MM.1S (cell line): ENCODE measurements around the gene FOXL3.

Experiments used
- DNase-seq: peaks from one replicate; pipeline ENCODE4 v3.0.0-alpha.2; 2015
- H2AFZ ChIP-seq: fragments of 300-600 bp; sonication (generic); 2 replicates; pipeline ENCODE4 v1.6.0; 2016; ENCODE audit warnings: antibody characterized with exemption, low read length
- H3F3A ChIP-seq: fragments of 300-600 bp; sonication (generic); 2 replicates; pipeline ENCODE4 v1.6.1; 2016; ENCODE audit warnings: mild to moderate bottlenecking, antibody characterized with exemption, low read length, moderate library complexity, mixed read lengths; ENCODE audit not compliant: insufficient read depth
- H3K27ac ChIP-seq: fragments of 300-600 bp; sonication (generic); 2 replicates; pipeline ENCODE4 v1.5.1; 2016; ENCODE audit warnings: mild to moderate bottlenecking, low read length
- H3K27me3 ChIP-seq: fragments of 300-600 bp; sonication (generic); replicated peaks from 2 replicates; pipeline ENCODE4 v1.6.0; 2016; ENCODE audit warnings: low read length; ENCODE audit not compliant: insufficient read depth
- H3K36me3 ChIP-seq: fragments of 300-600 bp; sonication (generic); replicated peaks from 2 replicates; pipeline ENCODE4 v1.6.1; 2016; ENCODE audit warnings: mild to moderate bottlenecking, low read length, mixed read lengths; ENCODE audit not compliant: insufficient read depth
- H3K4me1 ChIP-seq: fragments of 300-600 bp; sonication (generic); 2 replicates; pipeline ENCODE4 v1.6.1; 2016; ENCODE audit warnings: low read length, mixed read lengths
- H3K4me2 ChIP-seq: fragments of 300-600 bp; sonication (generic); 2 replicates; pipeline ENCODE4 v1.6.0; 2016; ENCODE audit warnings: low read depth, low read length
- H3K4me3 ChIP-seq: fragments of 300-600 bp; sonication (generic); 2 replicates; pipeline ENCODE4 v1.5.1; 2016; ENCODE audit warnings: low read length, mixed read lengths
- H3K79me2 ChIP-seq: fragments of 300-600 bp; sonication (generic); 2 replicates; pipeline ENCODE4 v1.6.1; 2016; ENCODE audit warnings: mixed run types, low read length, mixed read lengths
- H3K9ac ChIP-seq: fragments of 300-600 bp; sonication (generic); 2 replicates; pipeline ENCODE4 v1.6.1; 2016; ENCODE audit warnings: low read length, mixed read lengths
- H3K9me2 ChIP-seq: fragments of 300-600 bp; sonication (generic); replicated peaks from 2 replicates; pipeline ENCODE4 v1.6.1; 2016; ENCODE audit warnings: mild to moderate bottlenecking, low read length, mixed read lengths; ENCODE audit not compliant: insufficient read depth
- H3K9me3 ChIP-seq: fragments of 300-600 bp; sonication (generic); replicated peaks from 2 replicates; pipeline ENCODE4 v1.6.1; 2016; ENCODE audit warnings: mild to moderate bottlenecking, low read length, mixed read lengths; ENCODE audit not compliant: insufficient read depth
- H4K20me1 ChIP-seq: fragments of 300-600 bp; sonication (generic); 2 replicates; pipeline ENCODE4 v1.6.1; 2016; ENCODE audit warnings: mild to moderate bottlenecking, low read length, moderate library complexity, mixed read lengths; ENCODE audit not compliant: insufficient read depth
- EZH2 ChIP-seq: fragments of 300-600 bp; sonication (generic); optimal IDR thresholded peaks from 2 replicates; pipeline ENCODE3; 2017; ENCODE audit warnings: low read depth, mild to moderate bottlenecking, antibody characterized with exemption, low read length, mixed read lengths
- EZH2phosphoT487 ChIP-seq: fragments of 300-600 bp; sonication (generic); IDR thresholded peaks from 2 replicates; pipeline ENCODE4 v1.6.1; 2018; ENCODE audit warnings: antibody characterized with exemption, low read length
- TF ChIP-seq, protein P1 (sequence below): fragments of 300-600 bp; sonication (generic); IDR thresholded peaks from 2 replicates; pipeline ENCODE4 v1.5.1; 2016; ENCODE audit warnings: antibody characterized with exemption, low read length, mixed read lengths

FOXL3 gene

DNA sequence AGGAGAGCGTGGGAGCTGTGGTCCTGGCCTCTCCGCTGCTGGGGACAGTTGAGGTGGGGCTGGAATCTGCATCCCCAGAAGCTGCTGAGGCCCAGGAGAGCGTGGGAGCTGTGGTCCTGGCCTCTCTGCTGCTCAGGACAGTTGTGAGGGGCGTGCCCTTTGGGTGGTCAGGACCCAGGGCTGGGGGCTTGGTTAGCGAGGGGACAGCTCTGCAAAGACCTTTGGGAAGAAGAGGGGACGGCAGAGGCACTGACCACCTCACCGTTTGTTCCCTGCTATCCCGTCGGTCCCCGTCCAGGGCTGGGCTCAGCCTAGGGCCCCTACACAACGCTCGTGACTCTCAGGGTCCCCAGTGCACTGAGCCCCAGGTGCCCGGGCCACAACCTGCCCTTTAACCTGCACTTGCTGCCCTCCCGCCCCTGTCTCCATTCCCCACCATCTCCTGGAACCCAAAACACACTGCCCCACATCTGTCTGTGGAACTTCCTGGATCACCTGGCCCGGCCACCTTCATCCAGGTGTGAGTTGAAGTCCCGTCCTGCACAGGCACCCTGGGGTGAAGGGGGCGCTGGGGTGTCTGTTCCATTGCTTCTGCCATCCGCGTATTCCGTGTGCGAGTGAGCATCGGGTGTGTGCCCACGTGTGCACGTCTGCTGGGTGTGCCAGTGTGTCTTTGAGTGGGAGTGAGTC, 14.1 kb downstream of the FOXL3 start:
- no peak for DNase-seq
- H3K27ac ChIP-seq = no peak overlapping the region
- H3K9ac ChIP-seq = no peak overlapping the region
- no peaks in the 10 kb centered on the region for H3K79me2 ChIP-seq
- H2AFZ ChIP-seq = no peak overlapping the region
- TF ChIP-seq, protein P1, sequence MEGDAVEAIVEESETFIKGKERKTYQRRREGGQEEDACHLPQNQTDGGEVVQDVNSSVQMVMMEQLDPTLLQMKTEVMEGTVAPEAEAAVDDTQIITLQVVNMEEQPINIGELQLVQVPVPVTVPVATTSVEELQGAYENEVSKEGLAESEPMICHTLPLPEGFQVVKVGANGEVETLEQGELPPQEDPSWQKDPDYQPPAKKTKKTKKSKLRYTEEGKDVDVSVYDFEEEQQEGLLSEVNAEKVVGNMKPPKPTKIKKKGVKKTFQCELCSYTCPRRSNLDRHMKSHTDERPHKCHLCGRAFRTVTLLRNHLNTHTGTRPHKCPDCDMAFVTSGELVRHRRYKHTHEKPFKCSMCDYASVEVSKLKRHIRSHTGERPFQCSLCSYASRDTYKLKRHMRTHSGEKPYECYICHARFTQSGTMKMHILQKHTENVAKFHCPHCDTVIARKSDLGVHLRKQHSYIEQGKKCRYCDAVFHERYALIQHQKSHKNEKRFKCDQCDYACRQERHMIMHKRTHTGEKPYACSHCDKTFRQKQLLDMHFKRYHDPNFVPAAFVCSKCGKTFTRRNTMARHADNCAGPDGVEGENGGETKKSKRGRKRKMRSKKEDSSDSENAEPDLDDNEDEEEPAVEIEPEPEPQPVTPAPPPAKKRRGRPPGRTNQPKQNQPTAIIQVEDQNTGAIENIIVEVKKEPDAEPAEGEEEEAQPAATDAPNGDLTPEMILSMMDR = no peak
- TF ChIP-seq EZH2 (no peak), EZH2phosphoT487 (no peak)
- H3K4me2 ChIP-seq = no peak overlapping the region
- no peaks in the 10 kb centered on the region for H3F3A ChIP-seq
- H3K4me3 ChIP-seq = no peak overlapping the region
- H3K9me3 ChIP-seq = no peaks in the 10 kb centered on the region
- no peaks in the 10 kb centered on the region for H3K36me3 ChIP-seq
- no peaks in the 10 kb centered on the region for H4K20me1 ChIP-seq
- no peaks in the 10 kb centered on the region for H3K9me2 ChIP-seq
- H3K4me1 ChIP-seq = no peaks in the 10 kb centered on the region
- no peaks in the 10 kb centered on the region for H3K27me3 ChIP-seq

DNA sequence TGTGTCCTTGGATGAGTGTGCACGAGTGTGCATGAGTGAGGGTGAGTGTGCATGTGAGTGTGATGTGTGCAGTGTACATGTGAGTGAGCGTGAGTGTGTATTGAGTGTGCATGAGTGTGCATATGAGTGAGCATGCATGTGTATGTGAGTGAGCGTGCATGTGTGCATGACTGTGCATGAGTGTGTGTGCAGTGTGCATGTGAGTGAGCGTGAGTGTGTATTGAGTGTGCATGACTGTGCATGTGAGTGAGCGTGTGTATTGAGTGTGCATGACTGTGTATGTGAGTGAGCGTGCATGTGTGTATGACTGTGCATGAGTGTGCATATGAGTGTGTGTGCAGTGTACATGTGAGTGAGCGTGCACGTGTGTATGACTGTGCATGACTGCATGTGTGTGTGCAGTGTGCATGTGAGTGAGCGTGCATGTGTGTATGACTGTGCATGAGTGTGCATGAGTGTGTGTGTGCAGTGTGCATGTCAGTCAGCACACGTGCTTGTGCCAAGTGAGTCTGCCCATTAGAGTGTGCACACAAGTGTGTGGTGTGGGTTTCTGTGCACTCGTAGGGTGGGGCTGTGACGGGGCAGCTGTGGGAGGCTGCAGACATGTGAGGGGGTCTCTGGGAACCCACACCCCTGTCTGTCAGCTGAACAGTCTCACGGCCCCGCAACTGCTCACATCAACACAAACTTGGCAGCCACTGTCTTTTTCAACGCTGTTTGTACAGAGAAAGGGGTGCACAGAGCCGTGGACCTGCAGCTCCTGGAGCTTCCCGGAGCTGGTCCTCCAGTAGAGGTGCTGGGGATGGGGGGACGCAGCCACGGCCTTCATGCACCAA, 14.8 kb downstream of the FOXL3 start:
- Histone ChIP-seq H3K9me3 (no peaks in the 10 kb centered on the region), H3K36me3 (no peaks in the 10 kb centered on the region), H3K9ac (no peak overlapping the region)

DNA sequence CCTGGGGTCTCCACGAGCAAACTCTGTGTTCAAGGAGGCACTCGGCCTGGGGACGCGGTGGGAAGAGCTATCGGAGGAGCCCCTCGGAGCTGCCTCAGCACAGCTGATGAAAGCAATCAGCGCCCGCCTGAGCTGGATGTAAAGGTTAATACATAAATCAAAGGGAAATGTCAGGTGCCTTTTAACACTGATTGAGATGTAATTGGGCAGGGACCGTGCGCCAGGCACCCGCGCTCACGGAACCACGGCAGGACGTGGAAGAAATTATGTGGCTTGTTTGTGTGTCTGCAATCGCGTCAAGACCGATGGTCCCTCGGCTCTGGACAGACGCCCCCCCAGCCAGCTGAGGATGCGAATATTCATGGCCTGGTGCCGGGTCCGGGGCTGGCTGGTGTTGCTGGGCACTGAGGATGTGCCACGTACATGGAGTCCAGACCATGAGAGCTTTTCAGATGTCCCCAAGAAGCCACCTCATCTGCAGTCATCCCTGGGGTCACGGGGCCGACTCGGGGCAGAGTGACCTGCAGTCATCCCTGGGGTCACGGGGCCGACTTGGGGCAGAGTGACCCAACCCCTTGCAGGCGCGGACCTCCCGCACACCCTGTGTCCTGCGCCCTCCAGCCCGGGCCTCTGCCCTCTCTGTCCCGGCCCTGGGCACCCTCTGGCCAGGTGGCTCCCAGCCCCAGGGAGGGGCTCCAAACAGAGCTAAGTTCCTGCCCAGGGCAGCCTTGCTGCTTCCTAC, 15.6 kb downstream of the FOXL3 start:
- H3K4me1 ChIP-seq = no peaks in the 10 kb centered on the region
- no peaks in the 10 kb centered on the region for H3F3A ChIP-seq
- no peaks in the 10 kb centered on the region for H3K9me2 ChIP-seq
- no peaks in the 10 kb centered on the region for H3K9me3 ChIP-seq
- H3K27me3 ChIP-seq = no peaks in the 10 kb centered on the region
- no peak overlapping the region for H3K9ac ChIP-seq
- H4K20me1 ChIP-seq = no peaks in the 10 kb centered on the region
- no peak for DNase-seq
- no peak overlapping the region for H2AFZ ChIP-seq
- no peak for TF ChIP-seq EZH2
- TF ChIP-seq, protein P1 = no peak
- TF ChIP-seq EZH2phosphoT487 = no peak
- H3K4me2 ChIP-seq = no peak overlapping the region
- no peak overlapping the region for H3K4me3 ChIP-seq
- H3K79me2 ChIP-seq = no peaks in the 10 kb centered on the region
- H3K27ac ChIP-seq = no peak overlapping the region
- no peaks in the 10 kb centered on the region for H3K36me3 ChIP-seq

More for the DNA sequence above, 14.8 kb downstream of the FOXL3 start:
- H3F3A ChIP-seq = no peaks in the 10 kb centered on the region
- H3K9me2 ChIP-seq = no peaks in the 10 kb centered on the region
- no peak for DNase-seq
- H3K27ac ChIP-seq = no peak overlapping the region
- H4K20me1 ChIP-seq = no peaks in the 10 kb centered on the region
- TF ChIP-seq EZH2phosphoT487 (no peak), EZH2 (no peak)
- TF ChIP-seq, protein P1 = no peak
- H3K4me3 ChIP-seq = no peak overlapping the region
- no peaks in the 10 kb centered on the region for H3K27me3 ChIP-seq
- H2AFZ ChIP-seq = no peak overlapping the region
- no peaks in the 10 kb centered on the region for H3K4me1 ChIP-seq
- no peaks in the 10 kb centered on the region for H3K79me2 ChIP-seq
- H3K4me2 ChIP-seq = no peak overlapping the region
